ENCODE data around the gene C11orf24.

- TF ChIP-seq, protein P1, sequence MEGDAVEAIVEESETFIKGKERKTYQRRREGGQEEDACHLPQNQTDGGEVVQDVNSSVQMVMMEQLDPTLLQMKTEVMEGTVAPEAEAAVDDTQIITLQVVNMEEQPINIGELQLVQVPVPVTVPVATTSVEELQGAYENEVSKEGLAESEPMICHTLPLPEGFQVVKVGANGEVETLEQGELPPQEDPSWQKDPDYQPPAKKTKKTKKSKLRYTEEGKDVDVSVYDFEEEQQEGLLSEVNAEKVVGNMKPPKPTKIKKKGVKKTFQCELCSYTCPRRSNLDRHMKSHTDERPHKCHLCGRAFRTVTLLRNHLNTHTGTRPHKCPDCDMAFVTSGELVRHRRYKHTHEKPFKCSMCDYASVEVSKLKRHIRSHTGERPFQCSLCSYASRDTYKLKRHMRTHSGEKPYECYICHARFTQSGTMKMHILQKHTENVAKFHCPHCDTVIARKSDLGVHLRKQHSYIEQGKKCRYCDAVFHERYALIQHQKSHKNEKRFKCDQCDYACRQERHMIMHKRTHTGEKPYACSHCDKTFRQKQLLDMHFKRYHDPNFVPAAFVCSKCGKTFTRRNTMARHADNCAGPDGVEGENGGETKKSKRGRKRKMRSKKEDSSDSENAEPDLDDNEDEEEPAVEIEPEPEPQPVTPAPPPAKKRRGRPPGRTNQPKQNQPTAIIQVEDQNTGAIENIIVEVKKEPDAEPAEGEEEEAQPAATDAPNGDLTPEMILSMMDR (IDR thresholded peaks at IDR 0.05; ENCODE audit: insufficient read depth, low read length) = no peak
- TF ChIP-seq POLR2AphosphoS5 (IDR thresholded peaks at IDR 0.05; ENCODE audit: low read depth) = no peak
- TF ChIP-seq, protein P2, sequence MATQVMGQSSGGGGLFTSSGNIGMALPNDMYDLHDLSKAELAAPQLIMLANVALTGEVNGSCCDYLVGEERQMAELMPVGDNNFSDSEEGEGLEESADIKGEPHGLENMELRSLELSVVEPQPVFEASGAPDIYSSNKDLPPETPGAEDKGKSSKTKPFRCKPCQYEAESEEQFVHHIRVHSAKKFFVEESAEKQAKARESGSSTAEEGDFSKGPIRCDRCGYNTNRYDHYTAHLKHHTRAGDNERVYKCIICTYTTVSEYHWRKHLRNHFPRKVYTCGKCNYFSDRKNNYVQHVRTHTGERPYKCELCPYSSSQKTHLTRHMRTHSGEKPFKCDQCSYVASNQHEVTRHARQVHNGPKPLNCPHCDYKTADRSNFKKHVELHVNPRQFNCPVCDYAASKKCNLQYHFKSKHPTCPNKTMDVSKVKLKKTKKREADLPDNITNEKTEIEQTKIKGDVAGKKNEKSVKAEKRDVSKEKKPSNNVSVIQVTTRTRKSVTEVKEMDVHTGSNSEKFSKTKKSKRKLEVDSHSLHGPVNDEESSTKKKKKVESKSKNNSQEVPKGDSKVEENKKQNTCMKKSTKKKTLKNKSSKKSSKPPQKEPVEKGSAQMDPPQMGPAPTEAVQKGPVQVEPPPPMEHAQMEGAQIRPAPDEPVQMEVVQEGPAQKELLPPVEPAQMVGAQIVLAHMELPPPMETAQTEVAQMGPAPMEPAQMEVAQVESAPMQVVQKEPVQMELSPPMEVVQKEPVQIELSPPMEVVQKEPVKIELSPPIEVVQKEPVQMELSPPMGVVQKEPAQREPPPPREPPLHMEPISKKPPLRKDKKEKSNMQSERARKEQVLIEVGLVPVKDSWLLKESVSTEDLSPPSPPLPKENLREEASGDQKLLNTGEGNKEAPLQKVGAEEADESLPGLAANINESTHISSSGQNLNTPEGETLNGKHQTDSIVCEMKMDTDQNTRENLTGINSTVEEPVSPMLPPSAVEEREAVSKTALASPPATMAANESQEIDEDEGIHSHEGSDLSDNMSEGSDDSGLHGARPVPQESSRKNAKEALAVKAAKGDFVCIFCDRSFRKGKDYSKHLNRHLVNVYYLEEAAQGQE (IDR thresholded peaks at IDR 0.05; ENCODE audit: insufficient replicate concordance, low read depth) = no peak
- TF ChIP-seq GABPA (IDR thresholded peaks at IDR 0.05; ENCODE audit: low read depth) = no peak
Measured at GRCh38 chr11:68300076-68300830, 28.5 kb upstream of the C11orf24 start.

All from HL-60 (cell line).